A549 (cell line): ENCODE measurements around the gene NDUFS2. TPM values are rescaled to one million over a fixed set of nuclear protein-coding genes. Genes with fewer than 3 reads are reported as not detected.
A peak's percentile ranks its signal among the peaks of the same experiment; 100 is the strongest.

Experiments used
- ATAC-seq, 2 experiments: fragments of 200-7000 bp in 1 of 2; fragments of >200 bp in 1 of 2; cut with Nextera tagmentation in 1 of 2; cut with Tn5 transposase in 1 of 2; 3 replicates each; pipeline versions ENCODE4 v1.8.0 to v1.9.1; 2018 to 2020; ENCODE audit warnings: mild to moderate bottlenecking in 1 of 2, moderate library complexity in 1 of 2
- CTCF ChIA-PET: fragments of 300-600 bp; sonication (Branson Sonifier 250); formaldehyde crosslinking; extraction: SDS; loops from one replicate; lab custom pipeline; 2021; ENCODE audit warnings: antibody characterized with exemption, inconsistent platforms; lab: Yijun Ruan, JAX
- POLR2A ChIA-PET: fragments of 350-600 bp; formaldehyde crosslinking; extraction: SDS; loops from one replicate; lab custom pipeline; 2021; ENCODE audit warnings: antibody characterized with exemption, inconsistent platforms; lab: Yijun Ruan, JAX
- DNase-seq, 2 experiments: peaks; one replicate each; pipeline versions ENCODE4 v3.0.0 to v3.0.0-alpha.2; 2011 to 2016; ENCODE audit warnings: low read depth in 1 of 2, low spot score in 1 of 2
- FAIRE-seq: peaks from 2 replicates; lab custom pipeline; 2011; peaks lifted over from hg19 to GRCh38; lab: Jason Lieb, UNC
- H3K27ac ChIP-seq, 2 experiments: fragments of >200 bp; sonication (Bioruptor Twin); formaldehyde crosslinking; 3 replicates each; pipeline ENCODE4 v1.5.1; 2016 to 2017
- H3K4me1 ChIP-seq: fragments of >200 bp; sonication (Bioruptor Twin); formaldehyde crosslinking; 3 replicates; pipeline ENCODE4 v1.6.1; 2016
- H3K4me2 ChIP-seq: fragments of >200 bp; sonication (Bioruptor Twin); formaldehyde crosslinking; 3 replicates; pipeline ENCODE4 v1.6.1; 2016
- H3K4me3 ChIP-seq: fragments of >200 bp; sonication (Bioruptor Twin); formaldehyde crosslinking; 3 replicates; pipeline ENCODE4 v1.5.1; 2016
- H3K9me3 ChIP-seq: fragments of >200 bp; sonication (Bioruptor Twin); formaldehyde crosslinking; 3 replicates; pipeline ENCODE4 v1.6.1; 2016
- EP300 ChIP-seq, 2 experiments: fragments of >200 bp; sonication (Bioruptor Twin); formaldehyde crosslinking; IDR thresholded peaks; 2 replicates in 1 of 2; 3 replicates in 1 of 2; pipeline ENCODE4 v1.6.1; 2016 to 2017
- FOSB ChIP-seq: fragments of 250-450 bp; sonication (Bioruptor Pico); IDR thresholded peaks from 2 replicates; pipeline ENCODE4 v1.5.0; 2020; ENCODE audit warnings: mild to moderate bottlenecking, moderate library complexity
- HDAC2 ChIP-seq: fragments of 200-600 bp; sonication (generic); IDR thresholded peaks from 2 replicates; pipeline ENCODE4 v1.6.1; 2016
- HEYL ChIP-seq: fragments of 250-450 bp; sonication (Bioruptor Pico); IDR thresholded peaks from 2 replicates; pipeline ENCODE4 v1.8.0; 2021; ENCODE audit warnings: mild to moderate bottlenecking, moderate library complexity
- HOXB13 ChIP-seq: fragments of 250-450 bp; sonication (Bioruptor Pico); IDR thresholded peaks from 2 replicates; pipeline ENCODE4 v1.5.0; 2020; ENCODE audit warnings: low read depth, mild to moderate bottlenecking, moderate library complexity
- KDM1A ChIP-seq: fragments of 200-600 bp; sonication (generic); IDR thresholded peaks from 2 replicates; pipeline ENCODE4 v1.6.1; 2016; ENCODE audit warnings: low read depth, mild to moderate bottlenecking
- KDM5A ChIP-seq: fragments of 200-600 bp; sonication (generic); IDR thresholded peaks from 2 replicates; pipeline ENCODE4 v1.6.1; 2016; ENCODE audit warnings: antibody characterized with exemption, mild to moderate bottlenecking
- PHF8 ChIP-seq: fragments of 200-600 bp; sonication (generic); IDR thresholded peaks from 2 replicates; pipeline ENCODE4 v1.6.1; 2016; ENCODE audit warnings: low read depth, mild to moderate bottlenecking, antibody characterized with exemption, moderate library complexity, borderline replicate concordance
- POLR2A ChIP-seq: IDR thresholded peaks from 2 replicates; pipeline ENCODE4 v1.6.1; 2012; ENCODE audit warnings: mild to moderate bottlenecking, low read length
- RAD21 ChIP-seq, 2 experiments: fragments of >200 bp in 1 of 2; sonication (Bioruptor Twin) in 1 of 2; formaldehyde crosslinking in 1 of 2; IDR thresholded peaks in 1 of 2; conservative IDR thresholded peaks in 1 of 2; 2 replicates in 1 of 2; 3 replicates in 1 of 2; pipeline ENCODE4 v1.6.1; 2012 to 2018; ENCODE audit warnings: inconsistent platforms in 1 of 2
- RARB ChIP-seq: fragments of 250-450 bp; sonication (Bioruptor Pico); IDR thresholded peaks from 2 replicates; pipeline ENCODE4 v1.8.0; 2021; ENCODE audit warnings: mild to moderate bottlenecking, moderate library complexity
- SMC3 ChIP-seq: fragments of >200 bp; sonication (Bioruptor Twin); formaldehyde crosslinking; IDR thresholded peaks from 3 replicates; pipeline ENCODE4 v1.6.1; 2018; ENCODE audit warnings: inconsistent platforms
- TP53 ChIP-seq: fragments of 250-450 bp; sonication (Bioruptor Pico); IDR thresholded peaks from 2 replicates; pipeline ENCODE4 v1.5.0; 2021; ENCODE audit warnings: mild to moderate bottlenecking, moderate library complexity
- WGBS: methylation state at CpG from one replicate; pipeline ENCODE4 v1.1.6; 2017; ENCODE audit errors: missing lambda C conversion rate; 5-methylcytosine and 5-hydroxymethylcytosine counted together
- polyA plus RNA-seq, 4 experiments: library from polyadenylated mRNA; depleted of rRNA in 3 of 4; stranded (reverse); fragments of >200 nt; fragmentation: RNase III in 1 of 4; extraction: RNeasy Plus Mini Kit Qiagen cat#74134 plus additional on column Dnase treatment in 1 of 4; gene quantifications; 2 replicates in 3 of 4; 3 replicates in 1 of 4; pipeline ENCODE4 v1.2.3, GENCODE V29; 2011 to 2017
- TF ChIP-seq, protein P1 (sequence below): IDR thresholded peaks from 2 replicates; pipeline ENCODE4 v1.6.1; 2012; ENCODE audit warnings: low read depth, borderline replicate concordance
- TF ChIP-seq, protein P2 (sequence below): fragments of >200 bp; sonication (Bioruptor Twin); formaldehyde crosslinking; IDR thresholded peaks from 3 replicates; pipeline ENCODE4 v1.5.1; 2016
- TF ChIP-seq, protein P3 (sequence below): fragments of 450-650 bp; IDR thresholded peaks from 2 replicates; pipeline ENCODE4 v1.6.1; 2014; ENCODE audit warnings: antibody characterized with exemption

NDUFS2 gene
- polyA plus RNA-seq, 2 of the 4 experiments (the other 2 are of a cell fraction): 142 to 144 TPM

DNA sequence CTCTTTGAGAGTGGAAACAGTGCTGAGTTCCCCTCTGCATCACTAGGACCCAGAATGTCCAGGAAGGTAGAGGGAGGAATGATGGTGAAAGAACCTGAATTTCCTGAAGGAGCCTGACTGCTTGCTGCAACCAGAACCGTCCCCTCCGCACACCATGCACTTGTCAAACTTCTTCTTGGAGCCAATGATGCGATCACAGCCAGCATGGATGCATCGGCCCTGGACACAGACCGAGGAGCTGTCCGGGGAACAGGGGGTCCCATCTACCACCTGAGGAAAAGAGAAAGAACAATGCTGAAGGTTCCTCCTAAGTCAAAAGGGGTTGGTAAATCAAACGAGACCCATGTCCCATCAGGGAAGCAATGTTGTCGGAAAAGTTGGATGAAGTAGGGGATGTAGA, 10.2 kb upstream of the NDUFS2 start:
- H3K27ac ChIP-seq: no peak overlapping the region
- FAIRE-seq (no peak), ATAC-seq (no peak), DNase-seq (no peak)
- no peak overlapping the region for H3K4me3 ChIP-seq
- no peak overlapping the region for H3K4me2 ChIP-seq
- no peaks in the 10 kb centered on the region for H3K9me3 ChIP-seq
- ChIA-PET CTCF (interaction anchor here (0.6 to 7.8 kb wide), 29 partner anchors 11 to 196 kb away, joined by 3 to 93 read pairs (median 5); partner anchors contain the start of genes APOA2, CFAP126, FCER1G and NDUFS2), POLR2A (no interaction called here)
- TF ChIP-seq EP300 (IDR thresholded peaks at IDR 0.05): no peak
- no peak for TF ChIP-seq KDM1A
- TF ChIP-seq, protein P1, sequence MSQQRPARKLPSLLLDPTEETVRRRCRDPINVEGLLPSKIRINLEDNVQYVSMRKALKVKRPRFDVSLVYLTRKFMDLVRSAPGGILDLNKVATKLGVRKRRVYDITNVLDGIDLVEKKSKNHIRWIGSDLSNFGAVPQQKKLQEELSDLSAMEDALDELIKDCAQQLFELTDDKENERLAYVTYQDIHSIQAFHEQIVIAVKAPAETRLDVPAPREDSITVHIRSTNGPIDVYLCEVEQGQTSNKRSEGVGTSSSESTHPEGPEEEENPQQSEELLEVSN: no peak
- no peak for TF ChIP-seq FOSB
- no peak for TF ChIP-seq TP53 (CRISPR knock-in tag)
- TF ChIP-seq HDAC2: no peak
- WGBS: 25% methylated on average over 8 of the region's 8 CpGs
- H3K4me1 ChIP-seq: no peaks in the 10 kb centered on the region

DNA sequence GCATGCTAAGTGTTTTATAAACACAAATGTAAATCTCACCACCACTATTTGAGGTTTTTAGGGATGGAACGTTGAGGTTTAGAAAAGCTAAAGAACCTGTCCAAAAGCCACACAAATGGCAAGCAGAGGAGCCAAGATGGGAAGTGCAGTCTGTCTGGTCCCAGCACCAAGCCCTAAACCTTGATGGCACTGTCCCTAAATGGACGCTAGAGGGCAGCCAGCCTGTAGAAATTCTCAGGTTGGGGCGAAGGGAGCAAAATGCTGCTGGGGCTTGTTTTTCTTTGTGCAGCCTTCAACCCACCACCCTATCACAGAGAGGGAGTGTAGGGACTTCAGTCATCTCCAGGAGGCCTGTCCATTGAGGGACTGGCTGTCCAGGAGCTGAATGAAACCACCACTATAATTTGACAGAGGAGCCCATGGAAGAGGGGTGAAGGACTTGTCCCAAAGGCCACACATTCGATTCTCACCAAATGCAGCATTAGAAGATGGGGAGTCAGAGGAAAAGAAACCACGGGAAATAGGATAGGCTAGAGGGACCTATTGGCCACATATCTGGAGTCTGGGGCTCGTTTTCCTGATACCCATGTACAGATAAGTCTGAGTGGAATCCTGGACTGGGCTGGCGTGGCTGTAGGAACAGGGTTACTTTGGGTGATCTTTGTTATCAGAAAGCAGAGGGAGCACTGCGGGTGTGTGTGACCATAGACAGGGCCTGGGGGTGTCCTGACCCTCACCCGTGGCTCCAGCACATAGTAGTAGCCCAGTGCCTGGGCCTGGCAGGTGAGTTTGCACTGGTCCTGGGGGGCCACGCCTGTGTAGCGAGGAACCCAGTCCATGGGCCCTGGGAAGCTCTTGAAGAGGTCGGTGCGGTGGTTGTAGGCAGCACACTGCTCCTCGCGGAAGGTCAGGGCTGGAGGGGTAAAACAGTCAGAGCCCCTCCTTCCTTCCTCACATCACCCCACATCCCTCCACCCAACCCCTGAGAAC, 9.4 kb upstream of the NDUFS2 start:
- Histone ChIP-seq H3K4me2 (no peak overlapping the region), H3K27ac (no peak overlapping the region), H3K4me3 (no peak overlapping the region), H3K4me1 (no peaks in the 10 kb centered on the region), H3K9me3 (no peaks in the 10 kb centered on the region)
- ChIA-PET CTCF (interaction anchor here (0.6 to 7.8 kb wide), 31 partner anchors 11 to 202 kb away, joined by 3 to 93 read pairs (median 4); partner anchors contain the start of genes APOA2, CFAP126, NDUFS2 and PPOX), POLR2A (no interaction called here)
- ATAC-seq: peak; percentile 88 to 93
- TF ChIP-seq RAD21 (conservative IDR thresholded peaks at IDR 0.05 in 1 of 2, IDR thresholded peaks at IDR 0.05 in 1 of 2): peak; percentile 62 to 73
- TF ChIP-seq PHF8: no peak
- TF ChIP-seq POLR2A: no peak
- peak; percentile 66 for TF ChIP-seq SMC3
- TF ChIP-seq, protein P2, sequence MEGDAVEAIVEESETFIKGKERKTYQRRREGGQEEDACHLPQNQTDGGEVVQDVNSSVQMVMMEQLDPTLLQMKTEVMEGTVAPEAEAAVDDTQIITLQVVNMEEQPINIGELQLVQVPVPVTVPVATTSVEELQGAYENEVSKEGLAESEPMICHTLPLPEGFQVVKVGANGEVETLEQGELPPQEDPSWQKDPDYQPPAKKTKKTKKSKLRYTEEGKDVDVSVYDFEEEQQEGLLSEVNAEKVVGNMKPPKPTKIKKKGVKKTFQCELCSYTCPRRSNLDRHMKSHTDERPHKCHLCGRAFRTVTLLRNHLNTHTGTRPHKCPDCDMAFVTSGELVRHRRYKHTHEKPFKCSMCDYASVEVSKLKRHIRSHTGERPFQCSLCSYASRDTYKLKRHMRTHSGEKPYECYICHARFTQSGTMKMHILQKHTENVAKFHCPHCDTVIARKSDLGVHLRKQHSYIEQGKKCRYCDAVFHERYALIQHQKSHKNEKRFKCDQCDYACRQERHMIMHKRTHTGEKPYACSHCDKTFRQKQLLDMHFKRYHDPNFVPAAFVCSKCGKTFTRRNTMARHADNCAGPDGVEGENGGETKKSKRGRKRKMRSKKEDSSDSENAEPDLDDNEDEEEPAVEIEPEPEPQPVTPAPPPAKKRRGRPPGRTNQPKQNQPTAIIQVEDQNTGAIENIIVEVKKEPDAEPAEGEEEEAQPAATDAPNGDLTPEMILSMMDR: peak; percentile 81
- peak; percentile 72 to 84 for DNase-seq
- FAIRE-seq: peak; percentile 65
- WGBS: 44% methylated on average over 13 of the region's 15 CpGs

DNA sequence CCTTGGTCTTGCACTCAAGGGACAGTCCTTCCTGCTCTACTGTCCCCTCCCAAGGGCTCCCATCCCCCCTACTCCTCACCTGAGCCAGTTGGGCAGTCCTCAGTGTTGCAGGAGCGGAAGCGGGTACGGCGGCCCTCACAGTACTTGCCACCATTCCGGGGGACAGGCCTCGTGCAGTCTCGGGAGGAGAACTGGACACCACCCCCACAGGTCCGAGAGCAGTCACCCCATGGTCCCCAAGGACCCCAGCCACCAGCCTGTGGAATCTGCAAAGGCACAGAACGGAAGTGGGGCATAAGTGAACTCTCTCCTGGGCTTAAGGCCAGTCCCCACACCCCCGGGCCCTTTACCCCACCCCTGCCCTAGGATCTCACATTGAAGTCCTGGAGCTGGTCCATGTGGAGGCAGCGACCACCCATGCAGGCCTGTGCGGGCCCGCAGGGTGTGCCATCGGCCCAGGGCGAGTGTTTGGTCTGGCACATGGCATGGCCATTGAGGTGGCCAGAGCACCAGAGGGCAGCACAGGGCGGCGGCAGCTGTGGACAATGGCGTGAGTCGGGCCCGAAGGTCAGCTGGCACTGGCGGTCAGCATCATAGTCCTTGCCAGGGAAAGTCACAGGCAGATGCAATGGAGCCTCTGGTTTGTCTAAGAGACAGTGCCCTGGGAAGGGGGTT, 8.5 kb upstream of the NDUFS2 start:
- 82% methylated on average over 15 of the region's 21 CpGs for WGBS
- no peak for TF ChIP-seq HEYL (CRISPR knock-in tag)
- no peak for TF ChIP-seq KDM5A
- no peak for TF ChIP-seq HDAC2
- TF ChIP-seq, protein P3, sequence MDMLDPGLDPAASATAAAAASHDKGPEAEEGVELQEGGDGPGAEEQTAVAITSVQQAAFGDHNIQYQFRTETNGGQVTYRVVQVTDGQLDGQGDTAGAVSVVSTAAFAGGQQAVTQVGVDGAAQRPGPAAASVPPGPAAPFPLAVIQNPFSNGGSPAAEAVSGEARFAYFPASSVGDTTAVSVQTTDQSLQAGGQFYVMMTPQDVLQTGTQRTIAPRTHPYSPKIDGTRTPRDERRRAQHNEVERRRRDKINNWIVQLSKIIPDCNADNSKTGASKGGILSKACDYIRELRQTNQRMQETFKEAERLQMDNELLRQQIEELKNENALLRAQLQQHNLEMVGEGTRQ: no peak
- no peak for TF ChIP-seq RARB (CRISPR knock-in tag)
- TF ChIP-seq HOXB13 (CRISPR knock-in tag): no peak
- no peak for TF ChIP-seq POLR2A
- Histone ChIP-seq H3K27ac (no peak overlapping the region), H3K4me3 (no peak overlapping the region), H3K4me2 (no peak overlapping the region), H3K9me3 (no peaks in the 10 kb centered on the region), H3K4me1 (peaks cover 4% of the 10 kb centered on the region; the same call in 2 of the 3 replicates)
- FAIRE-seq (no peak), DNase-seq (no peak), ATAC-seq (peak in 1 of 2 experiments; percentile 45; a peak in 2 of 6 replicates)
- CTCF ChIA-PET: interaction anchor here (0.8 to 7.8 kb wide), 16 partner anchors 10 to 195 kb away, joined by 3 to 93 read pairs (median 9); partner anchors contain the start of genes APOA2, NDUFS2, PPOX and TOMM40L
- POLR2A ChIA-PET: interaction anchor here (0.8 kb wide), 1 partner anchor 8 kb away, joined by 3 read pairs; the partner anchor contains the start of gene NDUFS2
